Endothelial cell (in vitro differentiated cells): ENCODE data around the gene PIM3. TPM values are rescaled to one million over a fixed set of nuclear protein-coding genes. Genes with fewer than 3 reads are reported as not detected.

ENCODE experiments used
- DNase-seq: peaks from one replicate; pipeline ENCODE4 v3.0.0; 2021; ENCODE audit warnings: low spot score
- H3K27ac Mint-ChIP-seq: one replicate; pipeline ENCODE4 v1.8.0; 2021; ENCODE audit warnings: mixed read lengths, inconsistent platforms; ENCODE audit not compliant: unreplicated experiment
- H3K27me3 Mint-ChIP-seq: one replicate; pipeline ENCODE4 v1.8.0; 2021; ENCODE audit warnings: mild to moderate bottlenecking, moderate library complexity, mixed read lengths, inconsistent platforms; ENCODE audit not compliant: unreplicated experiment
- H3K36me3 Mint-ChIP-seq: one replicate; pipeline ENCODE4 v1.8.0; 2021; ENCODE audit warnings: mild to moderate bottlenecking, low read depth, mixed read lengths, inconsistent platforms; ENCODE audit not compliant: unreplicated experiment
- H3K4me1 Mint-ChIP-seq: one replicate; pipeline ENCODE4 v1.8.0; 2021; ENCODE audit warnings: mild to moderate bottlenecking, mixed read lengths, inconsistent platforms; ENCODE audit not compliant: unreplicated experiment
- H3K4me3 Mint-ChIP-seq: one replicate; pipeline ENCODE4 v1.8.0; 2021; ENCODE audit warnings: mild to moderate bottlenecking, mixed read lengths, inconsistent platforms; ENCODE audit not compliant: unreplicated experiment
- H3K9me3 Mint-ChIP-seq: one replicate; pipeline ENCODE4 v1.8.0; 2021; ENCODE audit warnings: mixed read lengths, inconsistent platforms; ENCODE audit not compliant: unreplicated experiment
- CTCF ChIP-seq: fragments of 200-600 bp; sonication (generic); IDR thresholded peaks from one replicate; pipeline ENCODE4 v1.5.0; 2021; ENCODE audit warnings: antibody characterized with exemption; ENCODE audit not compliant: unreplicated experiment
- total RNA-seq: library from RNA; stranded (reverse); fragmentation: NEBNext Ultra II Directional; extraction: Animal tissue kit (Norgen Biotek cat#: 25700); gene quantifications from one replicate; pipeline ENCODE4 v1.2.1, GENCODE V29; 2021; ENCODE audit not compliant: unreplicated experiment

PIM3 gene
- total RNA-seq, 1 donor from 2014 or later, result 112 TPM

GRCh38 chr22:49971232-49972162, 10.9 kb downstream of the PIM3 start:
- no peak overlapping the region for H3K4me3 Mint-ChIP-seq
- peaks cover 13% of the 10 kb centered on the region for H3K4me1 Mint-ChIP-seq
- DNase-seq, result peak; percentile 23
- TF ChIP-seq CTCF, result no peak
- no peaks in the 10 kb centered on the region for H3K9me3 Mint-ChIP-seq
- peaks cover 8% of the 10 kb centered on the region for H3K36me3 Mint-ChIP-seq
- H3K27ac Mint-ChIP-seq, result no peak overlapping the region
- H3K27me3 Mint-ChIP-seq, result peaks cover 22% of the 10 kb centered on the region

GRCh38 chr22:49972163-49973017, 11.8 kb downstream of the PIM3 start:
- no peak overlapping the region for H3K4me3 Mint-ChIP-seq
- H3K27ac Mint-ChIP-seq, result no peak overlapping the region
- H3K9me3 Mint-ChIP-seq, result no peaks in the 10 kb centered on the region
- TF ChIP-seq CTCF, result no peak
- H3K36me3 Mint-ChIP-seq, result peaks cover 8% of the 10 kb centered on the region
- peak; percentile 11 for DNase-seq
- peaks cover 22% of the 10 kb centered on the region for H3K27me3 Mint-ChIP-seq
- peaks cover 16% of the 10 kb centered on the region for H3K4me1 Mint-ChIP-seq

- peaks cover 16% of the 10 kb centered on the region for H3K4me1 Mint-ChIP-seq
- peaks cover 8% of the 10 kb centered on the region for H3K36me3 Mint-ChIP-seq
- no peak overlapping the region for H3K4me3 Mint-ChIP-seq
- no peaks in the 10 kb centered on the region for H3K9me3 Mint-ChIP-seq
- H3K27ac Mint-ChIP-seq, result no peak overlapping the region
- no peak for DNase-seq
- H3K27me3 Mint-ChIP-seq, result peaks cover 23% of the 10 kb centered on the region
- no peak for TF ChIP-seq CTCF
These were observed 12.7 kb downstream of the PIM3 start for GRCh38 chr22:49973018-49973961.

- H3K36me3 Mint-ChIP-seq, result peaks cover 4% of the 10 kb centered on the region
- H3K4me3 Mint-ChIP-seq, result peak overlapping the region; percentile 86
- peaks cover 8% of the 10 kb centered on the region for H3K9me3 Mint-ChIP-seq
- peaks cover 13% of the 10 kb centered on the region for H3K4me1 Mint-ChIP-seq
- peak overlapping the region; percentile 78 for H3K27ac Mint-ChIP-seq
- TF ChIP-seq CTCF, result no peak
- peaks cover 8% of the 10 kb centered on the region for H3K27me3 Mint-ChIP-seq
- DNase-seq, result peak; percentile 11
These were observed 15.2 kb downstream of the PIM3 start for GRCh38 chr22:49975543-49976389.
